ENCODE data around the gene AKAP13.

DNA sequence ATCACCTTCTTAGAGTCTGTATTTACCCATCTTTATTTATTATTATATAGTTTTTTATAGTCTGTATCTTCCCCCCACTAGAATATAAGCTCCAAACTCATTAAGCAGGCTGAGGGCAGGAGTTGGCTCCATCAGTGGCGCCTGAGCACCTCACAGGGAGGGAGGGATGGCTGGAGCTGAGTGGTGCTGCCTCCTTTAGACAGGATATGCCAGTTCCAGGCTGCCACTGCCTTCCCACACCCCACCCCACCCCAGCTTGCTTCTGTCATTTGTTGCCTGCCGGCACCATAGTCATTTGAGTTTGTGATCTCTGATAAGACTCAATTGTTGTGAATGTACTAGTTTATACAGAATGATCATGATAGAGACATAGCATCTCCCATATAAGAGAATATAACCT is 328.8 kb downstream of the AKAP13 start:
- no peak for TF ChIP-seq CTCF (IDR thresholded peaks at IDR 0.05)
- no peak for TF ChIP-seq ZFX (IDR thresholded peaks at IDR 0.05; ENCODE audit: borderline replicate concordance)

Measured in 22Rv1 (cell line).